ENCODE results near the gene TAGLN. TPM values are rescaled to one million over a fixed set of nuclear protein-coding genes. Genes with fewer than 3 reads are reported as not detected.

TAGLN gene
- total and polyA plus RNA-seq, 9 of the 15 experiments (the other 6 are each of a cell fraction or from before 2014, with no cell fraction given), result 0.21 to 4.9 (median 1.1) TPM

DNA sequence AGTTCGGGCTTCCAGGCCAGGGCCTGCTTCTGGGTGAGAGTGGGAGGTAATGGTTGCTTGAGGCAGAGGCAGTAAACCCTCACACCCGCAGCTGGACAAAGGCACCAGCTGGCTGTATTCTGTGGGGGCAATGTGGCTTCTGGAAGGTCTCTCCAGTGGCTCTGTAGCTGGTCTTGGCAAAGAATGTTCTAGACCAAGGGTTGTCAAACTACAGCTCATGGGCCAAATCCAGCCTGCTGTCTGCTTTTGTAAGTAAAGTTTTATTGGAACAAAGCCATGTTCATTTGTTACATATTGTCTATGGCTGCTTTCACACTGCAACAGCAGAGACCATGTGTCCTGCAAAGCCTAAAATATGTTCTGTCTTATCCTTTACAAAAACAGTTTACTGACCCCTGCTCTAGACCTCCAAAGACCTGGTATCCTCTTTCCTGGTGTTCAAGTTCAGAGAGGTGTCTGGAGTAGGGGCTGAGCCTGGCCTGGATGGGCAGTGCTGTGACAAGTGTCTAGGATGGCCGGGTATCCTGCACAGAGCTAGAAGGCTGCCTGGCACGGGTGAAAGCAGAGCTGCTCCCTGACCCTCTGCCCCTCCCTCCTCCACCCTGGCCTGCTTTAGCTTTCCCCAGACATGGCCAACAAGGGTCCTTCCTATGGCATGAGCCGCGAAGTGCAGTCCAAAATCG is 3.4 kb downstream of the TAGLN start:
- CTCF ChIA-PET (ENCODE audit: low intra/inter-chr PET ratio), result no interaction called here
- Histone ChIP-seq H3K4me3 (no peak overlapping the region), H3K9ac (ENCODE audit: insufficient read depth in 1 of 2, low read depth in 2 of 2, low read length in 2 of 2) (peak overlapping the region in 1 of 2 experiments; percentile 36; a peak in 1 of 4 replicates), H3K27ac (ENCODE audit: extremely low read depth, low read depth, low read length) (no peak overlapping the region), H3K4me1 (replicated peaks in 1 of 2; ENCODE audit: control insufficient read depth in 2 of 2, insufficient read depth in 2 of 2, low read length in 2 of 2) (peaks cover 0 to 22% of the 10 kb centered on the region in 2 experiments; a peak in 3 of 5 replicates), H3K9me3 (replicated peaks; ENCODE audit: control insufficient read depth, insufficient read depth, low read depth, low read length) (no peaks in the 10 kb centered on the region), H4K20me1 (replicated peaks; ENCODE audit: control insufficient read depth, insufficient read depth, low read length) (no peaks in the 10 kb centered on the region; the same call in 1 of the 2 replicates), H2AFZ (ENCODE audit: low read depth, low read length) (no peak overlapping the region), H3K27me3 (ENCODE audit: control insufficient read depth in 2 of 2, insufficient read depth in 2 of 2, low read length in 2 of 2) (no peaks in the 10 kb centered on the region), H3K36me3 (ENCODE audit: control insufficient read depth, insufficient read depth, low read length) (peaks cover 10% of the 10 kb centered on the region; the same call in 1 of the 3 replicates), H3K79me2 (ENCODE audit: control insufficient read depth, insufficient read depth, low read length) (no peaks in the 10 kb centered on the region), H3K9me1 (ENCODE audit: control insufficient read depth, insufficient read depth, low read length) (no peaks in the 10 kb centered on the region), H3K4me2 (ENCODE audit: insufficient read depth, low read length) (no peak overlapping the region)
- no TSS peak for BruUV-seq (replicated peaks)
- WGBS (ENCODE audit: insufficient coverage, low coverage, missing lambda C conversion rate), result 81% methylated on average over 6 of the region's 7 CpGs
- in situ Hi-C loops (cut with MboI), result no loop called here
- ATAC-seq (no peak), DNase-seq (ENCODE audit: extremely low read depth in 1 of 4, low spot score in 3 of 4) (no peak), FAIRE-seq (no peak)
- TF ChIP-seq, protein P1, sequence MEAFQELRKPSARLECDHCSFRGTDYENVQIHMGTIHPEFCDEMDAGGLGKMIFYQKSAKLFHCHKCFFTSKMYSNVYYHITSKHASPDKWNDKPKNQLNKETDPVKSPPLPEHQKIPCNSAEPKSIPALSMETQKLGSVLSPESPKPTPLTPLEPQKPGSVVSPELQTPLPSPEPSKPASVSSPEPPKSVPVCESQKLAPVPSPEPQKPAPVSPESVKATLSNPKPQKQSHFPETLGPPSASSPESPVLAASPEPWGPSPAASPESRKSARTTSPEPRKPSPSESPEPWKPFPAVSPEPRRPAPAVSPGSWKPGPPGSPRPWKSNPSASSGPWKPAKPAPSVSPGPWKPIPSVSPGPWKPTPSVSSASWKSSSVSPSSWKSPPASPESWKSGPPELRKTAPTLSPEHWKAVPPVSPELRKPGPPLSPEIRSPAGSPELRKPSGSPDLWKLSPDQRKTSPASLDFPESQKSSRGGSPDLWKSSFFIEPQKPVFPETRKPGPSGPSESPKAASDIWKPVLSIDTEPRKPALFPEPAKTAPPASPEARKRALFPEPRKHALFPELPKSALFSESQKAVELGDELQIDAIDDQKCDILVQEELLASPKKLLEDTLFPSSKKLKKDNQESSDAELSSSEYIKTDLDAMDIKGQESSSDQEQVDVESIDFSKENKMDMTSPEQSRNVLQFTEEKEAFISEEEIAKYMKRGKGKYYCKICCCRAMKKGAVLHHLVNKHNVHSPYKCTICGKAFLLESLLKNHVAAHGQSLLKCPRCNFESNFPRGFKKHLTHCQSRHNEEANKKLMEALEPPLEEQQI (IDR thresholded peaks at IDR 0.05), result no peak
- TF ChIP-seq, protein P2, sequence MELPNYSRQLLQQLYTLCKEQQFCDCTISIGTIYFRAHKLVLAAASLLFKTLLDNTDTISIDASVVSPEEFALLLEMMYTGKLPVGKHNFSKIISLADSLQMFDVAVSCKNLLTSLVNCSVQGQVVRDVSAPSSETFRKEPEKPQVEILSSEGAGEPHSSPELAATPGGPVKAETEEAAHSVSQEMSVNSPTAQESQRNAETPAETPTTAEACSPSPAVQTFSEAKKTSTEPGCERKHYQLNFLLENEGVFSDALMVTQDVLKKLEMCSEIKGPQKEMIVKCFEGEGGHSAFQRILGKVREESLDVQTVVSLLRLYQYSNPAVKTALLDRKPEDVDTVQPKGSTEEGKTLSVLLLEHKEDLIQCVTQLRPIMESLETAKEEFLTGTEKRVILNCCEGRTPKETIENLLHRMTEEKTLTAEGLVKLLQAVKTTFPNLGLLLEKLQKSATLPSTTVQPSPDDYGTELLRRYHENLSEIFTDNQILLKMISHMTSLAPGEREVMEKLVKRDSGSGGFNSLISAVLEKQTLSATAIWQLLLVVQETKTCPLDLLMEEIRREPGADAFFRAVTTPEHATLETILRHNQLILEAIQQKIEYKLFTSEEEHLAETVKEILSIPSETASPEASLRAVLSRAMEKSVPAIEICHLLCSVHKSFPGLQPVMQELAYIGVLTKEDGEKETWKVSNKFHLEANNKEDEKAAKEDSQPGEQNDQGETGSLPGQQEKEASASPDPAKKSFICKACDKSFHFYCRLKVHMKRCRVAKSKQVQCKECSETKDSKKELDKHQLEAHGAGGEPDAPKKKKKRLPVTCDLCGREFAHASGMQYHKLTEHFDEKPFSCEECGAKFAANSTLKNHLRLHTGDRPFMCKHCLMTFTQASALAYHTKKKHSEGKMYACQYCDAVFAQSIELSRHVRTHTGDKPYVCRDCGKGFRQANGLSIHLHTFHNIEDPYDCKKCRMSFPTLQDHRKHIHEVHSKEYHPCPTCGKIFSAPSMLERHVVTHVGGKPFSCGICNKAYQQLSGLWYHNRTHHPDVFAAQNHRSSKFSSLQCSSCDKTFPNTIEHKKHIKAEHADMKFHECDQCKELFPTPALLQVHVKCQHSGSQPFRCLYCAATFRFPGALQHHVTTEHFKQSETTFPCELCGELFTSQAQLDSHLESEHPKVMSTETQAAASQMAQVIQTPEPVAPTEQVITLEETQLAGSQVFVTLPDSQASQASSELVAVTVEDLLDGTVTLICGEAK (IDR thresholded peaks at IDR 0.05), result peak; percentile 86
- TF ChIP-seq, protein P2 (CRISPR knock-in tag; IDR thresholded peaks at IDR 0.05), result peak; percentile 56; the same call in 1 of the 2 replicates
- intact Hi-C loops (cut with micrococcal nuclease), result no loop called here
- POLR2A ChIA-PET, result interaction anchor here (0.6 to 0.8 kb wide), 4 partner anchors 10 to 23 kb away, joined by 3 to 6 read pairs (median 4); no protein-coding TSS in a partner anchor

All from K562 (cell line).